ENCODE measurements around the gene FTCD. TPM values are rescaled to one million over a fixed set of nuclear protein-coding genes. Genes with fewer than 3 reads are reported as not detected.
A peak's percentile ranks its signal among the peaks of the same experiment; 100 is the strongest.

The FTCD gene
- total RNA-seq, 1 experiment from 2014 or later: 0.40 TPM

GRCh38 chr21:46125846-46126301 lies 29.5 kb downstream of the FTCD start:
- Histone ChIP-seq H3K27me3 (ENCODE audit: low read length) (no peaks in the 10 kb centered on the region), H3K9me3 (ENCODE audit: low read length) (no peaks in the 10 kb centered on the region), H3K9ac (ENCODE audit: low read length) (no peak overlapping the region), H3K4me3 (ENCODE audit: low read length) (no peak overlapping the region), H3K4me1 (ENCODE audit: insufficient read depth, low read length) (peaks cover 15% of the 10 kb centered on the region), H3K79me2 (ENCODE audit: low read length) (no peaks in the 10 kb centered on the region), H3K4me2 (ENCODE audit: low read length) (no peak overlapping the region), H3K27ac (ENCODE audit: low read length) (no peak overlapping the region), H3F3A (ENCODE audit: low read length, unreplicated experiment) (no peaks in the 10 kb centered on the region), H3K36me3 (ENCODE audit: low read depth, low read length) (peaks cover 42% of the 10 kb centered on the region), H2AFZ (ENCODE audit: low read length) (no peak overlapping the region), H3K9me2 (replicated peaks; ENCODE audit: low read length) (no peaks in the 10 kb centered on the region), H4K20me1 (ENCODE audit: low read length) (no peaks in the 10 kb centered on the region)
- TF ChIP-seq EZH2 (IDR thresholded peaks at IDR 0.05; ENCODE audit: low read length, unreplicated experiment): no peak
- TF ChIP-seq CTCF (conservative IDR thresholded peaks at IDR 0.05; ENCODE audit: low read depth, low read length): no peak
- TF ChIP-seq EZH2phosphoT487 (IDR thresholded peaks at IDR 0.05; ENCODE audit: borderline replicate concordance, low read length): no peak
- DNase-seq (no peak), ATAC-seq (no peak)
- CTCF ChIA-PET: no interaction called here
- POLR2A ChIA-PET (ENCODE audit: unreplicated experiment): no interaction called here
- BruUV-seq (replicated peaks): TSS peak; percentile 86
- intact Hi-C loops (cut with micrococcal nuclease): no loop called here

- H3K27me3 ChIP-seq (ENCODE audit: low read length): no peaks in the 10 kb centered on the region
- no peaks in the 10 kb centered on the region for H3K9me2 ChIP-seq (replicated peaks; ENCODE audit: low read length)
- H3K9ac ChIP-seq (ENCODE audit: low read length): no peak overlapping the region
- H3K4me2 ChIP-seq (ENCODE audit: low read length): no peak overlapping the region
- intact Hi-C loops (cut with micrococcal nuclease): no loop called here
- no peak overlapping the region for H3K4me3 ChIP-seq (ENCODE audit: low read length)
- H3F3A ChIP-seq (ENCODE audit: low read length, unreplicated experiment): no peaks in the 10 kb centered on the region
- ATAC-seq: no peak
- H3K9me3 ChIP-seq (ENCODE audit: low read length): no peaks in the 10 kb centered on the region
- no peak for DNase-seq
- peaks cover 49% of the 10 kb centered on the region for H3K36me3 ChIP-seq (ENCODE audit: low read depth, low read length)
- POLR2A ChIA-PET (ENCODE audit: unreplicated experiment): no interaction called here
- TF ChIP-seq CTCF (conservative IDR thresholded peaks at IDR 0.05; ENCODE audit: low read depth, low read length): no peak
- TF ChIP-seq EZH2 (IDR thresholded peaks at IDR 0.05; ENCODE audit: low read length, unreplicated experiment): no peak
- TF ChIP-seq EZH2phosphoT487 (IDR thresholded peaks at IDR 0.05; ENCODE audit: borderline replicate concordance, low read length): no peak
- H3K4me1 ChIP-seq (ENCODE audit: insufficient read depth, low read length): peaks cover 19% of the 10 kb centered on the region
- no peak overlapping the region for H2AFZ ChIP-seq (ENCODE audit: low read length)
- CTCF ChIA-PET: no interaction called here
- H3K27ac ChIP-seq (ENCODE audit: low read length): no peak overlapping the region
- no peaks in the 10 kb centered on the region for H4K20me1 ChIP-seq (ENCODE audit: low read length)
- H3K79me2 ChIP-seq (ENCODE audit: low read length): no peaks in the 10 kb centered on the region
- no TSS peak for BruUV-seq (replicated peaks)
Measured at GRCh38 chr21:46124926-46125845, 30.2 kb downstream of the FTCD start.
